WTC11 (cell line): ENCODE measurements around the gene HOXC5. TPM values are rescaled to one million over a fixed set of nuclear protein-coding genes. Genes with fewer than 3 reads are reported as not detected.

Experiments used
- ATAC-seq: fragments of 200-7000 bp; cut with Tn5 transposase; 2 replicates; pipeline ENCODE4 v1.10.0; 2021; ENCODE audit warnings: mild to moderate bottlenecking, moderate library complexity
- CTCF ChIA-PET: fragments of 300-600 bp; sonication (Branson Sonifier 250); formaldehyde crosslinking; loops from one replicate; lab custom pipeline; 2021; ENCODE audit warnings: antibody characterized with exemption; lab: Charles Lee
- POLR2A ChIA-PET: fragments of 350-600 bp; sonication (Branson Sonifier 250); formaldehyde crosslinking; loops from one replicate; lab custom pipeline; 2021; ENCODE audit warnings: antibody characterized with exemption; lab: Charles Lee
- DNase-seq: peaks from one replicate; pipeline ENCODE4 v3.0.0; 2021; ENCODE audit warnings: low spot score
- H3K27ac Mint-ChIP-seq: 2 replicates; pipeline ENCODE4 v1.8.0; 2021; ENCODE audit warnings: mixed read lengths
- H3K27me3 Mint-ChIP-seq: 2 replicates; pipeline ENCODE4 v1.8.0; 2021; ENCODE audit warnings: low read depth, mild to moderate bottlenecking, moderate library complexity, mixed read lengths
- H3K36me3 Mint-ChIP-seq: 2 replicates; pipeline ENCODE4 v1.8.0; 2021; ENCODE audit warnings: mixed read lengths
- H3K4me1 Mint-ChIP-seq: 2 replicates; pipeline ENCODE4 v1.8.0; 2022; ENCODE audit warnings: mixed read lengths
- H3K4me3 Mint-ChIP-seq: 2 replicates; pipeline ENCODE4 v1.8.0; 2021; ENCODE audit warnings: mild to moderate bottlenecking, moderate library complexity, mixed read lengths
- H3K9me3 Mint-ChIP-seq: 2 replicates; pipeline ENCODE4 v1.8.0; 2021; ENCODE audit warnings: mixed read lengths
- CTCF ChIP-seq: fragments of 200-600 bp; IDR thresholded peaks from 2 replicates; pipeline ENCODE4 v1.8.0; 2022; ENCODE audit warnings: antibody characterized with exemption
- E2F1 ChIP-seq: sonication (generic); formaldehyde crosslinking; IDR thresholded peaks from 2 replicates; pipeline ENCODE4 v1.8.0; 2022; ENCODE audit warnings: mild to moderate bottlenecking, missing genetic modification reagents
- E2F4 ChIP-seq: sonication (generic); formaldehyde crosslinking; IDR thresholded peaks from 2 replicates; pipeline ENCODE4 v1.8.1; 2022; ENCODE audit warnings: low read depth, mild to moderate bottlenecking, moderate library complexity, missing genetic modification reagents, borderline replicate concordance
- FOXJ3 ChIP-seq: sonication (generic); formaldehyde crosslinking; IDR thresholded peaks from 2 replicates; pipeline ENCODE4 v1.9.0; 2021; ENCODE audit warnings: missing genetic modification reagents, mild to moderate bottlenecking, borderline replicate concordance
- FOXK1 ChIP-seq: sonication (generic); formaldehyde crosslinking; IDR thresholded peaks from 2 replicates; pipeline ENCODE4 v1.8.0; 2022; ENCODE audit warnings: mild to moderate bottlenecking, moderate library complexity, missing genetic modification reagents
- FOXP1 ChIP-seq: sonication (generic); formaldehyde crosslinking; IDR thresholded peaks from 2 replicates; pipeline ENCODE4 v1.8.0; 2022; ENCODE audit warnings: missing genetic modification reagents, mild to moderate bottlenecking, moderate library complexity, borderline replicate concordance
- FOXP4 ChIP-seq: sonication (generic); formaldehyde crosslinking; IDR thresholded peaks from 2 replicates; pipeline ENCODE4 v1.8.0; 2022; ENCODE audit warnings: mild to moderate bottlenecking, missing genetic modification reagents
- NFYB ChIP-seq: sonication (generic); formaldehyde crosslinking; conservative IDR thresholded peaks from 2 replicates; pipeline ENCODE4 v1.8.0; 2022; ENCODE audit warnings: low read depth, missing genetic modification reagents
- TEAD1 ChIP-seq: sonication (generic); formaldehyde crosslinking; IDR thresholded peaks from 2 replicates; pipeline ENCODE4 v1.8.0; 2022; ENCODE audit warnings: mild to moderate bottlenecking, missing genetic modification reagents
- ZBTB43 ChIP-seq: sonication (generic); formaldehyde crosslinking; IDR thresholded peaks from 2 replicates; pipeline ENCODE4 v1.8.1; 2023; ENCODE audit warnings: mild to moderate bottlenecking, missing genetic modification reagents
- ZNF121 ChIP-seq: sonication (generic); formaldehyde crosslinking; IDR thresholded peaks from 2 replicates; pipeline ENCODE4 v1.8.0; 2023; ENCODE audit warnings: missing genetic modification reagents
- ZNF396 ChIP-seq: fragments of 250-450 bp; sonication (Bioruptor Pico); IDR thresholded peaks from 2 replicates; pipeline ENCODE4 v1.8.0; 2021; ENCODE audit warnings: mild to moderate bottlenecking, moderate library complexity, borderline replicate concordance
- ZNF423 ChIP-seq: fragments of 250-450 bp; sonication (Bioruptor Pico); IDR thresholded peaks from 2 replicates; pipeline ENCODE4 v2.1.2; 2022; ENCODE audit warnings: mild to moderate bottlenecking, moderate library complexity
- total RNA-seq: library from RNA; stranded (reverse); gene quantifications from 3 replicates; pipeline ENCODE4 v1.2.3, GENCODE V29; 2021
- TF ChIP-seq, protein P1 (sequence below): sonication (generic); formaldehyde crosslinking; conservative IDR thresholded peaks from 2 replicates; pipeline ENCODE4 v1.8.1; 2023; ENCODE audit warnings: mild to moderate bottlenecking, low read depth, missing genetic modification reagents, moderate library complexity
- TF ChIP-seq, protein P2 (sequence below): sonication (generic); formaldehyde crosslinking; IDR thresholded peaks from 2 replicates; pipeline ENCODE4 v1.8.0; 2022; ENCODE audit warnings: mild to moderate bottlenecking, missing genetic modification reagents

HOXC5 gene
- total RNA-seq, 1 experiment from 2014 or later = not detected

DNA sequence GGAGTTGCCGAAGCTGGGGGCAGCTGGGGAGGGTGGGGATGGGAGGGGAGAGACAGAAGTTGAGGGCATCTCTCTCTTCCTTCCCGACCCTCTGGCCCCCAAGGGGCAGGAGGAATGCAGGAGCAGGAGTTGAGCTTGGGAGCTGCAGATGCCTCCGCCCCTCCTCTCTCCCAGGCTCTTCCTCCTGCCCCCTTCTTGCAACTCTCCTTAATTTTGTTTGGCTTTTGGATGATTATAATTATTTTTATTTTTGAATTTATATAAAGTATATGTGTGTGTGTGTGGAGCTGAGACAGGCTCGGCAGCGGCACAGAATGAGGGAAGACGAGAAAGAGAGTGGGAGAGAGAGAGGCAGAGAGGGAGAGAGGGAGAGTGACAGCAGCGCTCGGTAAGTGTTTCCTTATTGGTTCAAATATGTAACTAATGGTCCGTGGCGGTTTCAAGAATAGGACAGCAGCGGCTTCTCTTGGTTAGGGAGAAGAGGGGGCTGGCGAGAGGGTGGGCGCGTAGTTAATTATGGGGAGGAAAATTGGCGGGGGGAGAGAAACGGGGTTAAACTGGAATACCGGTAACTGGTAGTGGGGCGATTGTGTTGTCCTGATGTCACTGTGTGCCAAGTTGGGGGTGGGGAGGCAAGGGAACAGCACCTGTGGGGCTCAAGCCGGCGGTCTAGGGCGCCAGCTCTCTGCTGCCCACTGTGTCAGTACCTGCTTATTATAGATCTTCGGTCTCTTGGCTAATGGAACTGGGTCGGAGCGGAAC lies 15.6 kb upstream of the HOXC5 start:
- H3K36me3 Mint-ChIP-seq = no peaks in the 10 kb centered on the region; the same call in 1 of the 2 replicates
- no peaks in the 10 kb centered on the region for H3K9me3 Mint-ChIP-seq
- no peak overlapping the region for H3K27ac Mint-ChIP-seq
- ATAC-seq (peak; percentile 16), DNase-seq (no peak)
- ChIA-PET POLR2A (interaction anchor here (0.5 to 0.7 kb wide), 2 partner anchors 15 to 23 kb away, joined by 3 read pairs; no protein-coding TSS in a partner anchor), CTCF (interaction anchor here (0.5 to 2.6 kb wide), 20 partner anchors 10 to 308 kb away, joined by 3 to 40 read pairs (median 4); partner anchors contain the start of genes COPZ1, HOXC10, HOXC4 and HOXC5)
- peaks cover 99% of the 10 kb centered on the region for H3K27me3 Mint-ChIP-seq
- peak overlapping the region; percentile 63 for H3K4me3 Mint-ChIP-seq
- TF ChIP-seq ZBTB43 (CRISPR knock-in tag) (no peak), ZNF396 (no peak), FOXP1 (no peak), FOXJ3 (CRISPR knock-in tag) (no peak), FOXK1 (CRISPR knock-in tag) (no peak), E2F4 (no peak), TEAD1 (CRISPR knock-in tag) (no peak), ZNF423 (no peak), ZNF121 (no peak), CTCF (no peak)
- TF ChIP-seq, protein P1, sequence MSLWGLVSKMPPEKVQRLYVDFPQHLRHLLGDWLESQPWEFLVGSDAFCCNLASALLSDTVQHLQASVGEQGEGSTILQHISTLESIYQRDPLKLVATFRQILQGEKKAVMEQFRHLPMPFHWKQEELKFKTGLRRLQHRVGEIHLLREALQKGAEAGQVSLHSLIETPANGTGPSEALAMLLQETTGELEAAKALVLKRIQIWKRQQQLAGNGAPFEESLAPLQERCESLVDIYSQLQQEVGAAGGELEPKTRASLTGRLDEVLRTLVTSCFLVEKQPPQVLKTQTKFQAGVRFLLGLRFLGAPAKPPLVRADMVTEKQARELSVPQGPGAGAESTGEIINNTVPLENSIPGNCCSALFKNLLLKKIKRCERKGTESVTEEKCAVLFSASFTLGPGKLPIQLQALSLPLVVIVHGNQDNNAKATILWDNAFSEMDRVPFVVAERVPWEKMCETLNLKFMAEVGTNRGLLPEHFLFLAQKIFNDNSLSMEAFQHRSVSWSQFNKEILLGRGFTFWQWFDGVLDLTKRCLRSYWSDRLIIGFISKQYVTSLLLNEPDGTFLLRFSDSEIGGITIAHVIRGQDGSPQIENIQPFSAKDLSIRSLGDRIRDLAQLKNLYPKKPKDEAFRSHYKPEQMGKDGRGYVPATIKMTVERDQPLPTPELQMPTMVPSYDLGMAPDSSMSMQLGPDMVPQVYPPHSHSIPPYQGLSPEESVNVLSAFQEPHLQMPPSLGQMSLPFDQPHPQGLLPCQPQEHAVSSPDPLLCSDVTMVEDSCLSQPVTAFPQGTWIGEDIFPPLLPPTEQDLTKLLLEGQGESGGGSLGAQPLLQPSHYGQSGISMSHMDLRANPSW (CRISPR knock-in tag) = no peak
- TF ChIP-seq, protein P2, sequence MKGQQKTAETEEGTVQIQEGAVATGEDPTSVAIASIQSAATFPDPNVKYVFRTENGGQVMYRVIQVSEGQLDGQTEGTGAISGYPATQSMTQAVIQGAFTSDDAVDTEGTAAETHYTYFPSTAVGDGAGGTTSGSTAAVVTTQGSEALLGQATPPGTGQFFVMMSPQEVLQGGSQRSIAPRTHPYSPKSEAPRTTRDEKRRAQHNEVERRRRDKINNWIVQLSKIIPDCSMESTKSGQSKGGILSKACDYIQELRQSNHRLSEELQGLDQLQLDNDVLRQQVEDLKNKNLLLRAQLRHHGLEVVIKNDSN (CRISPR knock-in tag) = no peak
- peaks cover 26% of the 10 kb centered on the region for H3K4me1 Mint-ChIP-seq

DNA sequence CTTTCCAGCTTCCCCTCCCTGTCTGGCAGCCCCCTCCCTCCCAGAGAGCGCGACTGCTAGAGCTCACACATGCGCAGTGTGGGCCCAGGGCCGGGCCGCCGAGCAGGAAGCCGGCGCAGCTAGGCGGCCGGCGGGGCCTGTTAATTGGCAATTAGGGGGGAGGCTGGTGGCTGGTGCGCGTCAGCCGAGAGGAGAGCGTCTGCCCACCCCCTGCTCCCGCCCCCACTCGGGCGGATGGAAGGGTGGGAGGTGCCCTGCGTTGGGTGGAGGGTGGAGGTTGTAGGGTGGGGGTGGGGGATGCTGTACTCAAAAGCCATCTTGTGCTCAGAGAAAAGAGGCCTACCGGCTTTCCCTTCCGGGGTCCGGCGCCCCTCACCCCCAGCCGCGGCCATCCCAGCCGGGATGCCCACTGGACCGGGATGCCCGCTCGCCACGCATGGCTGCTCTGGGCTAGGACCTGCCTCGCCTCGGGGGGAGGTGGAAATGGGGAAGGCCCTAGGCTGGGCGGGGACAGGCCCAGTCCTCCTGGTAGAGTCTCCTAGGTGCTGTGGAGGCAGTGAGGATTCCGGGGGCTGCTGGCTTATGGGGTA lies 14.9 kb upstream of the HOXC5 start:
- H3K4me1 Mint-ChIP-seq = peaks cover 26% of the 10 kb centered on the region
- CTCF ChIA-PET = interaction anchor here (0.5 to 2.6 kb wide), 18 partner anchors 11 to 307 kb away, joined by 3 to 40 read pairs (median 4); partner anchors contain the start of genes COPZ1, HOXC10, HOXC4 and HOXC5
- DNase-seq = peak; percentile 83
- POLR2A ChIA-PET = interaction anchor here (0.5 to 0.7 kb wide), 3 partner anchors 14 to 118 kb away, joined by 3 to 4 read pairs (median 4); no protein-coding TSS in a partner anchor
- peak overlapping the region; percentile 63 for H3K4me3 Mint-ChIP-seq
- ATAC-seq = peak; percentile 57
- peaks cover 99% of the 10 kb centered on the region for H3K27me3 Mint-ChIP-seq
- H3K36me3 Mint-ChIP-seq = no peaks in the 10 kb centered on the region; the same call in 1 of the 2 replicates
- H3K9me3 Mint-ChIP-seq = no peaks in the 10 kb centered on the region
- TF ChIP-seq E2F1 (CRISPR knock-in tag) (no peak), NFYB (CRISPR knock-in tag) (no peak), FOXP4 (0 out of 2 replicates have a peak, but pooled peaks have one; percentile 21)
- TF ChIP-seq, all 79 proteins: peak for 1
- no peak overlapping the region for H3K27ac Mint-ChIP-seq
